Measurements from ENCODE around the gene SLC25A44.
"Not testable (repeated sequence)": the region's sequence is repeated elsewhere in the genome, so short reads cannot be mapped to it uniquely, and the experiment has no call there.

Gene SLC25A44

GRCh38 chr1:156164125-156164831 lies 29.6 kb upstream of the SLC25A44 start:
- DNase-seq = no peak

- DNase-seq = no peak
Observed at GRCh38 chr1:156165083-156165482, 28.8 kb upstream of the SLC25A44 start.

- no peak for DNase-seq
Observed at GRCh38 chr1:156167536-156167935, 26.4 kb upstream of the SLC25A44 start.

- no peak for DNase-seq
Observed at GRCh38 chr1:156172696-156173470, 21.0 kb upstream of the SLC25A44 start.

- no peak for DNase-seq
Observed at GRCh38 chr1:156176610-156177210, 17.2 kb upstream of the SLC25A44 start.

GRCh38 chr1:156177919-156178654 lies 15.8 kb upstream of the SLC25A44 start:
- DNase-seq = no peak

GRCh38 chr1:156180471-156180870 lies 13.4 kb upstream of the SLC25A44 start:
- DNase-seq = no peak

GRCh38 chr1:156181391-156181924 lies 12.4 kb upstream of the SLC25A44 start:
- DNase-seq = not testable (repeated sequence)

GRCh38 chr1:156182010-156182779 lies 11.7 kb upstream of the SLC25A44 start:
- DNase-seq = not testable (repeated sequence)

GRCh38 chr1:156186347-156187177 lies 7.3 kb upstream of the SLC25A44 start:
- DNase-seq = not testable (repeated sequence)

GRCh38 chr1:156190265-156190664 lies 3.6 kb upstream of the SLC25A44 start:
- DNase-seq = not testable (repeated sequence)

GRCh38 chr1:156191292-156191964 lies 2.5 kb upstream of the SLC25A44 start:
- DNase-seq = no peak

- DNase-seq = no peak
Observed at GRCh38 chr1:156193208-156193487, 756 bp upstream of the SLC25A44 start.

GRCh38 chr1:156194300-156194652 lies 372 bp downstream of the SLC25A44 start:
- DNase-seq = no peak

- DNase-seq = no peak
Observed at GRCh38 chr1:156195853-156196252, 1.9 kb downstream of the SLC25A44 start.

- no peak for DNase-seq
Observed at GRCh38 chr1:156196445-156196844, 2.5 kb downstream of the SLC25A44 start.

- no peak for DNase-seq
Observed at GRCh38 chr1:156198831-156199349, 5.0 kb downstream of the SLC25A44 start.

GRCh38 chr1:156200044-156200443 lies 6.1 kb downstream of the SLC25A44 start:
- no peak for DNase-seq

GRCh38 chr1:156203331-156203730 lies 9.4 kb downstream of the SLC25A44 start:
- no peak for DNase-seq

GRCh38 chr1:156204686-156205085 lies 10.8 kb downstream of the SLC25A44 start:
- DNase-seq = no peak

- no peak for DNase-seq
Observed at GRCh38 chr1:156211243-156211642, 17.3 kb downstream of the SLC25A44 start.

All from NCI-H1694 (cell line).